ENCODE measurements around the gene RBMS3. TPM values are rescaled to one million over a fixed set of nuclear protein-coding genes. Genes with fewer than 3 reads are reported as not detected.

The RBMS3 gene
- total RNA-seq, 1 experiment from 2014 or later, result 1.3 TPM

GRCh38 chr3:29409409-29409808, 128.5 kb downstream of the RBMS3 start:
- CTCF ChIA-PET, result no interaction called here
- no peaks in the 10 kb centered on the region for H3K27me3 Mint-ChIP-seq (ENCODE audit: unreplicated experiment)
- H3K27ac Mint-ChIP-seq (ENCODE audit: unreplicated experiment), result no peak overlapping the region
- no peaks in the 10 kb centered on the region for H3K9me3 Mint-ChIP-seq (ENCODE audit: low read depth, unreplicated experiment)
- H3K36me3 Mint-ChIP-seq (ENCODE audit: insufficient read depth, unreplicated experiment), result no peaks in the 10 kb centered on the region
- BruUV-seq (replicated peaks), result no TSS peak
- intact Hi-C loops (cut with micrococcal nuclease; ENCODE audit: unreplicated experiment), result no loop called here
- TF ChIP-seq, protein P1, sequence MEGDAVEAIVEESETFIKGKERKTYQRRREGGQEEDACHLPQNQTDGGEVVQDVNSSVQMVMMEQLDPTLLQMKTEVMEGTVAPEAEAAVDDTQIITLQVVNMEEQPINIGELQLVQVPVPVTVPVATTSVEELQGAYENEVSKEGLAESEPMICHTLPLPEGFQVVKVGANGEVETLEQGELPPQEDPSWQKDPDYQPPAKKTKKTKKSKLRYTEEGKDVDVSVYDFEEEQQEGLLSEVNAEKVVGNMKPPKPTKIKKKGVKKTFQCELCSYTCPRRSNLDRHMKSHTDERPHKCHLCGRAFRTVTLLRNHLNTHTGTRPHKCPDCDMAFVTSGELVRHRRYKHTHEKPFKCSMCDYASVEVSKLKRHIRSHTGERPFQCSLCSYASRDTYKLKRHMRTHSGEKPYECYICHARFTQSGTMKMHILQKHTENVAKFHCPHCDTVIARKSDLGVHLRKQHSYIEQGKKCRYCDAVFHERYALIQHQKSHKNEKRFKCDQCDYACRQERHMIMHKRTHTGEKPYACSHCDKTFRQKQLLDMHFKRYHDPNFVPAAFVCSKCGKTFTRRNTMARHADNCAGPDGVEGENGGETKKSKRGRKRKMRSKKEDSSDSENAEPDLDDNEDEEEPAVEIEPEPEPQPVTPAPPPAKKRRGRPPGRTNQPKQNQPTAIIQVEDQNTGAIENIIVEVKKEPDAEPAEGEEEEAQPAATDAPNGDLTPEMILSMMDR (IDR thresholded peaks at IDR 0.05; ENCODE audit: unreplicated experiment), result no peak
- H3K4me1 Mint-ChIP-seq (ENCODE audit: low read depth, unreplicated experiment), result no peaks in the 10 kb centered on the region
- no peak overlapping the region for H3K4me3 Mint-ChIP-seq (ENCODE audit: low read depth, unreplicated experiment)
- DNase-seq, result no peak

DNA sequence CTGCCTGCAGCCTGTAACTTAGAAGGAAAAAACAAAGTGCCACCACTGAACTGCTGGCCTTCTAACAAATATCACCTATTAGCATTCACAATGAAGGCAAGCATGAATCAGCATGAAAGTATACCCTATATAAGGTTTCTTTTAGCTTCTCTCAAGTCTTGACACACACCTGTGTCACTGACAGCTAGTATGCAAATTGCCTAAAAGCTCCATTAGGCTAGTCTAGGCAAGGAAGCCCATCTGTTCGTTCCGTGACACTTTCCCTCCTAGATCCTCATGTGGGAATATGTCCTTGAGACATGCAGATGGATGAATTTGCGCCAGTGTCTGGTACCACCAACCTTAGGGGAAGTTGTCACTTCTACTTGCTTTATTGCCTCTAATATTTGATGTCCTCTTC, 129.3 kb downstream of the RBMS3 start:
- CTCF ChIA-PET, result no interaction called here
- no peak overlapping the region for H3K4me3 Mint-ChIP-seq (ENCODE audit: low read depth, unreplicated experiment)
- BruUV-seq (replicated peaks), result no TSS peak
- no peak overlapping the region for H3K27ac Mint-ChIP-seq (ENCODE audit: unreplicated experiment)
- H3K36me3 Mint-ChIP-seq (ENCODE audit: insufficient read depth, unreplicated experiment), result no peaks in the 10 kb centered on the region
- no peaks in the 10 kb centered on the region for H3K4me1 Mint-ChIP-seq (ENCODE audit: low read depth, unreplicated experiment)
- no peaks in the 10 kb centered on the region for H3K27me3 Mint-ChIP-seq (ENCODE audit: unreplicated experiment)
- no peak for DNase-seq
- TF ChIP-seq, protein P1 (IDR thresholded peaks at IDR 0.05; ENCODE audit: unreplicated experiment), result no peak
- H3K9me3 Mint-ChIP-seq (ENCODE audit: low read depth, unreplicated experiment), result no peaks in the 10 kb centered on the region
- intact Hi-C loops (cut with micrococcal nuclease; ENCODE audit: unreplicated experiment), result no loop called here

GRCh38 chr3:29410660-29411405, 130.0 kb downstream of the RBMS3 start:
- intact Hi-C loops (cut with micrococcal nuclease; ENCODE audit: unreplicated experiment), result no loop called here
- Mint-ChIP-seq H3K27me3 (ENCODE audit: unreplicated experiment) (no peaks in the 10 kb centered on the region), H3K9me3 (ENCODE audit: low read depth, unreplicated experiment) (no peaks in the 10 kb centered on the region), H3K36me3 (ENCODE audit: insufficient read depth, unreplicated experiment) (no peaks in the 10 kb centered on the region), H3K27ac (ENCODE audit: unreplicated experiment) (no peak overlapping the region), H3K4me3 (ENCODE audit: low read depth, unreplicated experiment) (no peak overlapping the region), H3K4me1 (ENCODE audit: low read depth, unreplicated experiment) (no peaks in the 10 kb centered on the region)
- no TSS peak for BruUV-seq (replicated peaks)
- CTCF ChIA-PET, result no interaction called here
- no peak for DNase-seq
- TF ChIP-seq, protein P1 (IDR thresholded peaks at IDR 0.05; ENCODE audit: unreplicated experiment), result no peak

GRCh38 chr3:29412110-29412509, 131.2 kb downstream of the RBMS3 start:
- BruUV-seq (replicated peaks), result no TSS peak
- CTCF ChIA-PET, result no interaction called here
- intact Hi-C loops (cut with micrococcal nuclease; ENCODE audit: unreplicated experiment), result no loop called here

More at GRCh38 chr3:29412110-29412509, 131.2 kb downstream of the RBMS3 start:
- no peak overlapping the region for H3K4me3 Mint-ChIP-seq (ENCODE audit: low read depth, unreplicated experiment)
- H3K9me3 Mint-ChIP-seq (ENCODE audit: low read depth, unreplicated experiment), result no peaks in the 10 kb centered on the region
- H3K27ac Mint-ChIP-seq (ENCODE audit: unreplicated experiment), result no peak overlapping the region
- no peaks in the 10 kb centered on the region for H3K27me3 Mint-ChIP-seq (ENCODE audit: unreplicated experiment)
- no peak for DNase-seq
- no peaks in the 10 kb centered on the region for H3K36me3 Mint-ChIP-seq (ENCODE audit: insufficient read depth, unreplicated experiment)
- TF ChIP-seq, protein P1 (IDR thresholded peaks at IDR 0.05; ENCODE audit: unreplicated experiment), result no peak
- H3K4me1 Mint-ChIP-seq (ENCODE audit: low read depth, unreplicated experiment), result no peaks in the 10 kb centered on the region
